ENCODE data around the gene MAD1L1. TPM values are rescaled to one million over a fixed set of nuclear protein-coding genes. Genes with fewer than 3 reads are reported as not detected.

Gene MAD1L1
- total and polyA plus RNA-seq, 10 donors: 47.3 to 118 (median 68.2) TPM

DNA sequence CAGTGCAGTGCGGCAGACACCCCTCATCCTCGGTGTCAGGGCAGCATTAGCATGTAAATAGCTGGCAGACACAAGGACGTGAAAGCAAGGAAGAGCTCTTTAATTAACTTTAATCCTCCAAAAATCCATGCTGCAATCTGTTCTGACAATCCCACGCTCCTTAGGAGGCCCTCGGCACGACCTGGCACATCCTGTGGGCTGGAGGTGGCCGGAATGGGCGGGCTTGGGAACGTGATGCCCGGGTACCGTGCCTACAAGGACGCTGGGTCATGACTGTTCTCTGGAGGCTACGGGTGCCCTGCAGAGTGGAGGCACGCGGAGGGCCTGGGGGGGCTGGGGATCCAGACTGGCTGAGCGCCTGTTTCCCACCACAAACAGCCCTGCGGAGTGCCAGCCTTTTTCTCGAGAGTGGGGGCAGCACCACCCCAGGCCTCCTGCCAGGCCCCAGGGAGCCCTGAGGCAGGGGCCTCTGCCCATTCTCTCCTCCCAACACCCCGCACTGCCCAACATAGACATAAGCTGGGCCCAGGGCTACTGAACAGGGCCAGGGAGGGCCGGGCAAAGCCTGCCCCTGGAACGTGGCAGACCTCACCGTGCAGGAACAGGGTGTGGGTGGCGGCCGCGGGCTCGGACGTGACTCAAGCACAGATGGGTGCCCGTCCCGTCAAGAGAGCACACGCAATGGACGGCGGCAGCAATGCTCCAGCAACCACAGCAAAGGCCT lies 189.3 kb downstream of the MAD1L1 start:
- peak; percentile 79 for DNase-seq
- no peak for TF ChIP-seq CTCF (IDR thresholded peaks at IDR 0.05 in 8 of 11, conservative IDR thresholded peaks at IDR 0.05 in 3 of 11)
- no peak for TF ChIP-seq POLR2A (IDR thresholded peaks at IDR 0.05)
- TF ChIP-seq POLR2AphosphoS5 (IDR thresholded peaks at IDR 0.05): peak; percentile 19 to 76 (median 70)
- WGBS, 5 donors: 78 to 89% (median 87%) methylated on average over 19 to 32 of the region's 32 CpGs
- H3K27ac ChIP-seq: peak overlapping the region in 5 of 8 donors; percentile 48 to 69 (median 64)
- H3K27me3 ChIP-seq (replicated peaks in 1 of 7): no peaks in the 10 kb centered on the region
- no peaks in the 10 kb centered on the region for H3K9me3 ChIP-seq
- peaks cover 16 to 47% (median 34%) of the 10 kb centered on the region in 6 donors for H3K4me1 ChIP-seq
- H3K4me3 ChIP-seq: no peak overlapping the region
- intact Hi-C loops (cut with DNase I; ENCODE audit: low total_unique reads): no loop called here
- H3K36me3 ChIP-seq: peaks cover 0 to 29% (median 0%) of the 10 kb centered on the region in 6 donors

DNA sequence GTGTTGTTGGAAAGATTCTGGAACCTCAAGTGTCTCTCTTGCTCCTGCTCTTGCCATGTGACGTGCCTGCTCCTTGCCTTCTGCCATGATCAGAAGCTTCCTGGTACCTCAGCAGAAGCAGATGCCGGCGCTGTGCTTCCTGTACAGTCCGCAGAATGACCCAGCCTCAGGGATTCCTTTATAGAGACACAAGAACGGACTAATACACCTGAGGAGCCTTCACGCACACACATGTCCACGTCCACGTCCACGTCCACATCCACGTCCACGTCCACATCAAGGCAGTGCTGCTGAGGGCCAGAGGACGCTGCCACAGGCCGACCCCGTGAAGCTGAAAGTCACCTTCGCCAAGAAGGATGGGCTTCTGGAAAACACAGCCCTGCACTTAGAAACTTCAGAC lies 190.1 kb downstream of the MAD1L1 start:
- TF ChIP-seq POLR2A (IDR thresholded peaks at IDR 0.05) (no peak), POLR2AphosphoS5 (IDR thresholded peaks at IDR 0.05) (no peak), CTCF (IDR thresholded peaks at IDR 0.05 in 8 of 11, conservative IDR thresholded peaks at IDR 0.05 in 3 of 11) (no peak)
- H3K36me3 ChIP-seq: peaks cover 0 to 29% (median 0%) of the 10 kb centered on the region in 6 donors
- H3K4me1 ChIP-seq: peaks cover 23 to 55% (median 41%) of the 10 kb centered on the region in 6 donors
- H3K27me3 ChIP-seq (replicated peaks in 1 of 7): no peaks in the 10 kb centered on the region
- H3K27ac ChIP-seq: peak overlapping the region in 1 of 8 donors; percentile 54
- WGBS, 5 donors: 85 to 93% (median 92%) methylated on average over 15 of the region's 15 CpGs
- H3K4me3 ChIP-seq: no peak overlapping the region
- no peaks in the 10 kb centered on the region for H3K9me3 ChIP-seq
- intact Hi-C loops (cut with DNase I; ENCODE audit: low total_unique reads): no loop called here
- DNase-seq: peak; percentile 56

DNA sequence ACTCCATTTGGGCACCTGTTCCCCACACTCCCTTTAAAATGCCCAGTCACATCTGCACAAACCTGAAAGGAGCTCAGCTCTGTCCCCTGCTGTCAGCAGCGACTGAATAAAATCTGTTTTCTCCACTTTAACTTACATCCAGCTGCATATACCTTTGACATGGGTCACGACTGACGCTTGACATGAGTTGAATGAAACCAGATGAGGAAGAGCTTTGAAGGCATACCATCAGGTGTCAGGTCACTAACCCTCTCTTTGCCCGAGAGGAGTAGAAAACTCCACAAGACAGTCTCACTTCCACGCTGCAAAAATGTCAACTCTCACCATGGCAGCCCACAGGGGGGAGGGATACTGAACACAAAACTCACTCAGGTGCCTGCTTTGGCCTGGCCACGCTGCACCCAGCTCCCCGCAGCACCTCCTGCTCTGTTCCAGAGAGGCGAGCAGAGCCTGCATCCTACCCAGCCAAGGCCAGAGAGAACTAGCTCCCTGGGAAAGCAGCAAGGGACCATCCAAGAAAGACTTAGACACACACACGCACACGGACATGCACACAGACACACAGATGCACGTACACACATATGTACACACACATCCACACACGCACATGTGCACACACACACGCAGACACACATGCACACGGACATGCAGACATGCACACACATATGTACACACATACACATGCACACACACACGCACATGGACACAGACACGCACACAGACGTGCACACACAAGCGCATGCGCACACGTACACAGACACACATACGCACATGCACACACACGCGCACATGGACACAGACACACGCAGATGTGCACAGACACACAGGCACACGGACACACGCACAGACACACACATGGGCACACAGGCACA lies 191.0 kb downstream of the MAD1L1 start:
- DNase-seq: peak; percentile 68
- peak overlapping the region in 5 of 8 donors; percentile 53 to 74 (median 70) for H3K27ac ChIP-seq
- TF ChIP-seq POLR2A (IDR thresholded peaks at IDR 0.05): no peak
- peak in 1 of 3 donors; percentile 18 for TF ChIP-seq POLR2AphosphoS5 (IDR thresholded peaks at IDR 0.05)
- no peak for TF ChIP-seq CTCF (IDR thresholded peaks at IDR 0.05 in 8 of 11, conservative IDR thresholded peaks at IDR 0.05 in 3 of 11)
- peaks cover 26 to 65% (median 49%) of the 10 kb centered on the region in 6 donors for H3K4me1 ChIP-seq
- no peaks in the 10 kb centered on the region for H3K27me3 ChIP-seq (replicated peaks in 1 of 7)
- intact Hi-C loops (cut with DNase I; ENCODE audit: low total_unique reads): no loop called here
- H3K36me3 ChIP-seq: peaks cover 0 to 29% (median 0%) of the 10 kb centered on the region in 6 donors
- no peak overlapping the region for H3K4me3 ChIP-seq
- WGBS, 5 donors: 78 to 93% (median 91%) methylated on average over 26 of the region's 26 CpGs
- no peaks in the 10 kb centered on the region for H3K9me3 ChIP-seq
